Measurements from ENCODE around the gene LCE1E.

GRCh38 chr1:152758636-152759035 is 27.4 kb upstream of the LCE1E start:
- no peak for TF ChIP-seq POLR2A (IDR thresholded peaks at IDR 0.05; ENCODE audit: borderline replicate concordance, extremely low read depth, insufficient read depth, insufficient read length)
- no peak for TF ChIP-seq POLR2AphosphoS5 (IDR thresholded peaks at IDR 0.05; ENCODE audit: low read depth, low read length)

Data from HCT116 (cell line).